ENCODE measurements around the gene PPP2R5D. TPM values are rescaled to one million over a fixed set of nuclear protein-coding genes. Genes with fewer than 3 reads are reported as not detected.

PPP2R5D gene
- polyA plus RNA-seq, 3 donors = 17.5 to 31.5 (median 24.2) TPM

Other genes starting within 250 kb of the PPP2R5D start
- gene TBCC, start 238.5 kb upstream of the PPP2R5D start, polyA plus RNA-seq = 10 to 100 TPM; 11.4 to 15.5 (median 12.0) TPM
- 1 to 10 TPM; 3.5 to 6.3 (median 4.5) TPM for gene BICRAL, start 202.5 kb upstream of the PPP2R5D start, polyA plus RNA-seq
- 10 to 100 TPM; 26.1 to 68.6 (median 54.1) TPM for gene RPL7L1, start 105.0 kb upstream of the PPP2R5D start, polyA plus RNA-seq
- gene PTCRA, start 68.5 kb upstream of the PPP2R5D start, polyA plus RNA-seq = under 1 TPM in 1 of 3 donors, not detected in 2; 0.15 TPM
- gene CNPY3, start 55.1 kb upstream of the PPP2R5D start, polyA plus RNA-seq = 10 to 100 TPM; 19.9 to 61.0 (median 23.6) TPM
- 100 to 1,000 TPM in 1 of 3 donors, 1 to 10 TPM in 1, under 1 TPM in 1; 0.34 to 267 (median 6.0) TPM for gene GNMT, start 23.8 kb upstream of the PPP2R5D start, polyA plus RNA-seq
- gene PEX6, start 5.4 kb upstream of the PPP2R5D start, polyA plus RNA-seq = 10 to 100 TPM; 11.4 to 21.5 (median 15.0) TPM
- 10 to 100 TPM; 39.7 to 90.3 (median 73.0) TPM for gene MEA1, start 29.4 kb downstream of the PPP2R5D start, polyA plus RNA-seq
- gene KLHDC3, start 29.7 kb downstream of the PPP2R5D start, polyA plus RNA-seq = 100 to 1,000 TPM in 1 of 3 donors, 10 to 100 TPM in 2; 44.6 to 108 (median 70.5) TPM
- gene RRP36, start 37.1 kb downstream of the PPP2R5D start, polyA plus RNA-seq = 10 to 100 TPM; 26.4 to 41.3 (median 29.9) TPM
- gene CUL7, start 69.3 kb downstream of the PPP2R5D start, polyA plus RNA-seq = 1 to 10 TPM; 8.9 to 9.6 (median 9.3) TPM
- 10 to 100 TPM; 43.6 to 77.5 (median 55.8) TPM for gene MRPL2, start 74.9 kb downstream of the PPP2R5D start, polyA plus RNA-seq
- gene KLC4, start 75.1 kb downstream of the PPP2R5D start, polyA plus RNA-seq = 10 to 100 TPM; 15.1 to 25.6 (median 17.8) TPM
- gene PTK7, start 91.7 kb downstream of the PPP2R5D start, polyA plus RNA-seq = 10 to 100 TPM in 2 of 3 donors, 1 to 10 TPM in 1; 6.6 to 15.7 (median 11.2) TPM
- gene SRF, start 186.7 kb downstream of the PPP2R5D start, polyA plus RNA-seq = 10 to 100 TPM; 12.1 to 57.9 (median 29.9) TPM
- 10 to 100 TPM; 11.0 to 40.8 (median 20.4) TPM for gene CUL9, start 197.6 kb downstream of the PPP2R5D start, polyA plus RNA-seq
- 100 to 1,000 TPM in 2 of 3 donors, 10 to 100 TPM in 1; 95.0 to 136 (median 107) TPM for gene DNPH1, start 244.9 kb downstream of the PPP2R5D start, polyA plus RNA-seq

Measured in adipose tissue (tissue), 3 donors.